Measurements from ENCODE around the gene CHGA.

The CHGA gene

DNA sequence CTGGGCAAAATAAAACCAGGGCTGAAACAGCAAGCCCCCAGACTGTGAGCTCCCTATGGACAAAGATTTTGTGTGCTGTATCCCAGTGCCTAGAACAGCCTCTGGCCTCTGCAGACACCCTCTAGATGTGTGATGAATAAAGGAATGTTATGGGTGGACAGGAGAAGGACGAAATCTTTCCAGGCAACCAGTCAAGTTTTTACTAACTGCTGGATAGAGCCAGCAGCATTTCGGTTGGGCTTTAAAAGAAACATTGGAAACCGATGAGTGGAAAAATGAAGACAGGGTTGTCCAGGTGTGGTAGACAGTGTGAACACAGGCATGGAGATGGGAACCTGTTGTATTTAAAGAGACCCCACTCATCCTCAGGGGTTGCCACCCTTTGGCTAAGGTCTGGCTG, 4.0 kb downstream of the CHGA start:
- ATAC-seq, result no peak
- TF ChIP-seq TCF4 (CRISPR knock-in tag; IDR thresholded peaks at IDR 0.05; ENCODE audit: borderline replicate concordance), result no peak
- no peak for TF ChIP-seq CSDC2 (CRISPR knock-in tag; IDR thresholded peaks at IDR 0.05)
- no peak for TF ChIP-seq ESRRG (CRISPR knock-in tag; IDR thresholded peaks at IDR 0.05)

DNA sequence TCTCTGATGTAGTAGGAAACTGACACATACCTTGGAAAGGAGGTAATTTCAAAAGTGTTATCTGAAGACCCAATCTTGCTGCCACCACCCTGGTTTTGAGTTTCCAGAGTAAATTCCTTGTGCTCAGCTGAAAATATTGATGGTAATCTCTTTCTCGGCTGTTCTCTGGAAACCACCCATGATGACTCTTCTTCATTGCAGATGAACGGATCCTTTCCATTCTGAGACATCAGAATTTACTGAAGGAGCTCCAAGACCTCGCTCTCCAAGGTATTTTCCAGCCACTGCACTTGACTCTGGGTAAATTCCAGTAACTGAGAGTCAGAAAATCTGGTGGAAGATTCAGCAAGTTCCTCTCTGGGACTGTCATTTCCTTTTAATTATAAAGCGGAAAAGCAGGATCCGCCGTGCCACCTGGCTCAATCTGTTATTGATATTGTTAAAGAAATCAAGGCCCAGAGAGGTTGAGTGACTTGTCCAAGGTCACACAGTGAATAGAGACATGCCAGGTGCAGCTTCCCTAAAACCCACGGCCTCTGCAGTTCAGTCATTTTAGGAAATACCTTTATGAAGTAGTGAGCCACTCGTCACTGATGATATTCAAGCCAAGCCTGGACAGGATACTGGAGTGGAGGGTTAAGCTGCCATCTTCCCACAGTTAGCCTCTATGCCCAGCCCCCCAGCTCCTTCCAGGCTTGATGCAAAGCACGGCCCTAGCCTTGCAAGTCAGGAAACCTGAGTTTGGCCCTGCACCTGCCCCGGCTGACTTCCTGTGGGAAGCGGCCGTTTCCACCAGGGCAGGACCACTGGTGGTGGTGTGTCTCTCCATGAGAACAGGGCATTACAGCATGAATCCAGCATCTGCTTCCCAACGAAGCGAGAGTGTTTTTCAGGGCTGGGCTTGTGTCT, 4.7 kb downstream of the CHGA start:
- ATAC-seq, result no peak
- TF ChIP-seq TOX (CRISPR knock-in tag; IDR thresholded peaks at IDR 0.05; ENCODE audit: borderline replicate concordance) (no peak), GLIS3 (CRISPR knock-in tag; IDR thresholded peaks at IDR 0.05) (no peak), RARB (CRISPR knock-in tag; IDR thresholded peaks at IDR 0.05) (no peak)

- no peak for ATAC-seq
- TF ChIP-seq TCF4 (CRISPR knock-in tag; IDR thresholded peaks at IDR 0.05; ENCODE audit: borderline replicate concordance), result no peak
- no peak for TF ChIP-seq RARB (CRISPR knock-in tag; IDR thresholded peaks at IDR 0.05)
- TF ChIP-seq PPARA (CRISPR knock-in tag; IDR thresholded peaks at IDR 0.05; ENCODE audit: borderline replicate concordance), result no peak
- TF ChIP-seq, protein P1, sequence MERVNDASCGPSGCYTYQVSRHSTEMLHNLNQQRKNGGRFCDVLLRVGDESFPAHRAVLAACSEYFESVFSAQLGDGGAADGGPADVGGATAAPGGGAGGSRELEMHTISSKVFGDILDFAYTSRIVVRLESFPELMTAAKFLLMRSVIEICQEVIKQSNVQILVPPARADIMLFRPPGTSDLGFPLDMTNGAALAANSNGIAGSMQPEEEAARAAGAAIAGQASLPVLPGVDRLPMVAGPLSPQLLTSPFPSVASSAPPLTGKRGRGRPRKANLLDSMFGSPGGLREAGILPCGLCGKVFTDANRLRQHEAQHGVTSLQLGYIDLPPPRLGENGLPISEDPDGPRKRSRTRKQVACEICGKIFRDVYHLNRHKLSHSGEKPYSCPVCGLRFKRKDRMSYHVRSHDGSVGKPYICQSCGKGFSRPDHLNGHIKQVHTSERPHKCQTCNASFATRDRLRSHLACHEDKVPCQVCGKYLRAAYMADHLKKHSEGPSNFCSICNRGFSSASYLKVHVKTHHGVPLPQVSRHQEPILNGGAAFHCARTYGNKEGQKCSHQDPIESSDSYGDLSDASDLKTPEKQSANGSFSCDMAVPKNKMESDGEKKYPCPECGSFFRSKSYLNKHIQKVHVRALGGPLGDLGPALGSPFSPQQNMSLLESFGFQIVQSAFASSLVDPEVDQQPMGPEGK (CRISPR knock-in tag; IDR thresholded peaks at IDR 0.05; ENCODE audit: borderline replicate concordance), result no peak
Observed at GRCh38 chr14:92928258-92928629, 5.3 kb downstream of the CHGA start.

DNA sequence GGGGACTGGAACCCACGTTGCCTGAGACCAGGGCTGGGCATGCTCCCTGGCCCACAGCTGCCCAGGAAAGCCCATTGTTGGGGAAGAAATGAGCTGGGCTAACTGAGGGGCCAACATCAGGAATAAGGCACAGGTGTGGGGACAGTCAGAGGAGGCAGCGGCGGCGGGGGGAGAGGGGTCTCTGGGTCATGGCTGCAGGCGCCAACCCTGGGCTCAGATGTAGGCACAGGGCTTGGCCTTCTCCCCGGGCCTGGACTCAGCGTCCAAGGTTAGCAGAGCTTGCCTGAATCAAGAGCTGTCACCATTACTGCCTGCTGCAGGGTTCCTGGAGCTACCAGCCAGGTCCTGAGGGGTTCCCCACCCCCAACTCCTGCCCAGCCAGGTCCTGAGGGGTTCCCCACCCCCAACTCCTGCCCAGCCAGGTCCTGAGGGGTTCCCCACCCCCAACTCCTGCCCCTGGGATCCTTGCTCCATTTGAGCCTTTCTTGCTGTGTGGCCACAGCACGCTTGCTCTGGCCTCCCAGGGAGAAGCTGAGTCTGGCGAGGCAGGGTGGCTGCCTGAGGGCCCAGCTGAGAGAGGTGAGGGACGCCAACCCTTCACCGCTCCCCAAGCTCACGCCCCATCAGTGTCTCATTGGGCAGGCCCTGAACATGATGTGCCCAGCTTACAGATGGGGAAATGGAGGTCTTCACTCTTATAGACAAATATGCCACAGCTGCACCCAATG, 6.2 kb downstream of the CHGA start:
- ATAC-seq, result no peak
- TF ChIP-seq TSHZ2 (CRISPR knock-in tag; IDR thresholded peaks at IDR 0.05) (no peak), BACH2 (CRISPR knock-in tag; IDR thresholded peaks at IDR 0.05; ENCODE audit: borderline replicate concordance) (no peak), ZC3H10 (CRISPR knock-in tag; IDR thresholded peaks at IDR 0.05) (no peak), SNAI2 (CRISPR knock-in tag; IDR thresholded peaks at IDR 0.05) (no peak), CREB5 (CRISPR knock-in tag; IDR thresholded peaks at IDR 0.05; ENCODE audit: low read depth) (no peak), PPARA (CRISPR knock-in tag; IDR thresholded peaks at IDR 0.05; ENCODE audit: borderline replicate concordance) (no peak), GLIS3 (CRISPR knock-in tag; IDR thresholded peaks at IDR 0.05) (no peak), ISL1 (CRISPR knock-in tag; IDR thresholded peaks at IDR 0.05) (no peak), TOX (CRISPR knock-in tag; IDR thresholded peaks at IDR 0.05; ENCODE audit: borderline replicate concordance) (no peak), ZNF8 (CRISPR knock-in tag; IDR thresholded peaks at IDR 0.05) (no peak), ZFP30 (CRISPR knock-in tag; IDR thresholded peaks at IDR 0.05) (no peak), CSRNP3 (CRISPR knock-in tag; IDR thresholded peaks at IDR 0.05) (no peak), TCF4 (CRISPR knock-in tag; IDR thresholded peaks at IDR 0.05; ENCODE audit: borderline replicate concordance) (no peak), OSR1 (CRISPR knock-in tag; IDR thresholded peaks at IDR 0.05) (no peak), ARNTL (CRISPR knock-in tag; IDR thresholded peaks at IDR 0.05; ENCODE audit: borderline replicate concordance, low read depth) (no peak)
- TF ChIP-seq, protein P1 (CRISPR knock-in tag; IDR thresholded peaks at IDR 0.05; ENCODE audit: borderline replicate concordance), result no peak
